ENCODE measurements around the gene PRPF18.

The PRPF18 gene

GRCh38 chr10:13637894-13638293, 51.1 kb downstream of the PRPF18 start:
- DNase-seq (ENCODE audit: low read depth, low spot score): no peak

GRCh38 chr10:13642293-13642692, 55.5 kb downstream of the PRPF18 start:
- no peak for DNase-seq (ENCODE audit: low read depth, low spot score)

GRCh38 chr10:13643016-13643415, 56.3 kb downstream of the PRPF18 start:
- DNase-seq (ENCODE audit: low read depth, low spot score): no peak

- DNase-seq (ENCODE audit: low read depth, low spot score): no peak
Measured at GRCh38 chr10:13644866-13645265, 58.1 kb downstream of the PRPF18 start.

GRCh38 chr10:13648425-13648824, 61.7 kb downstream of the PRPF18 start:
- no peak for DNase-seq (ENCODE audit: low read depth, low spot score)

GRCh38 chr10:13649844-13650520, 63.2 kb downstream of the PRPF18 start:
- DNase-seq (ENCODE audit: low read depth, low spot score): no peak

GRCh38 chr10:13650961-13651360, 64.2 kb downstream of the PRPF18 start:
- DNase-seq (ENCODE audit: low read depth, low spot score): no peak

- DNase-seq (ENCODE audit: low read depth, low spot score): no peak
Measured at GRCh38 chr10:13651969-13652720, 65.4 kb downstream of the PRPF18 start.

GRCh38 chr10:13652860-13653259, 66.1 kb downstream of the PRPF18 start:
- DNase-seq (ENCODE audit: low read depth, low spot score): no peak

- DNase-seq (ENCODE audit: low read depth, low spot score): no peak
Measured at GRCh38 chr10:13654118-13654830, 67.5 kb downstream of the PRPF18 start.

- no peak for DNase-seq (ENCODE audit: low read depth, low spot score)
Measured at GRCh38 chr10:13654846-13655245, 68.1 kb downstream of the PRPF18 start.

GRCh38 chr10:13656337-13657100, 69.8 kb downstream of the PRPF18 start:
- DNase-seq (ENCODE audit: low read depth, low spot score): no peak

- no peak for DNase-seq (ENCODE audit: low read depth, low spot score)
Measured at GRCh38 chr10:13657101-13657680, 70.4 kb downstream of the PRPF18 start.

GRCh38 chr10:13658264-13658663, 71.5 kb downstream of the PRPF18 start:
- no peak for DNase-seq (ENCODE audit: low read depth, low spot score)

GRCh38 chr10:13658871-13659685, 72.3 kb downstream of the PRPF18 start:
- no peak for DNase-seq (ENCODE audit: low read depth, low spot score)

- DNase-seq (ENCODE audit: low read depth, low spot score): peak; percentile 24
Measured at GRCh38 chr10:13659887-13660550, 73.3 kb downstream of the PRPF18 start.

GRCh38 chr10:13660551-13660920, 73.8 kb downstream of the PRPF18 start:
- DNase-seq (ENCODE audit: low read depth, low spot score): no peak

- DNase-seq (ENCODE audit: low read depth, low spot score): no peak
Measured at GRCh38 chr10:13661256-13661655, 74.5 kb downstream of the PRPF18 start.

- DNase-seq (ENCODE audit: low read depth, low spot score): no peak
Measured at GRCh38 chr10:13665516-13666262, 78.9 kb downstream of the PRPF18 start.

Measured in activated naive CD8-positive, alpha-beta T cell treated with anti-CD3 and anti-CD28 coated beads, Interleukin-2, amount 50 U/mL, for 16 hours (primary cell).